H1 (cell line): ENCODE data around the gene PAIP2. TPM values are rescaled to one million over a fixed set of nuclear protein-coding genes. Genes with fewer than 3 reads are reported as not detected.

Experiments used
- CTCF ChIA-PET: fragments of 300-600 bp; sonication (Branson Sonifier 250); formaldehyde crosslinking; loops from one replicate; lab custom pipeline; 2021; ENCODE audit not compliant: partially characterized antibody; lab: Charles Lee
- POLR2A ChIA-PET: fragments of 300-600 bp; sonication (Branson Sonifier 250); formaldehyde crosslinking; loops from one replicate; lab custom pipeline; 2021; ENCODE audit warnings: inconsistent platforms; ENCODE audit not compliant: partially characterized antibody; lab: Charles Lee
- DNase-seq, 2 experiments: peaks; one replicate each; pipeline versions ENCODE4 v3.0.0 to v3.0.0-alpha.2; 2010 to 2022; ENCODE audit warnings: low spot score in 2 of 2, low read depth in 1 of 2, mixed read lengths in 1 of 2
- FAIRE-seq: peaks from 2 replicates; lab custom pipeline; 2011; peaks lifted over from hg19 to GRCh38; lab: Jason Lieb, UNC
- H2AFZ ChIP-seq: 2 replicates; pipeline ENCODE4 v1.8.1; 2012; ENCODE audit warnings: low read length, inconsistent platforms
- H2AK5ac ChIP-seq: 2 replicates; pipeline ENCODE4 v1.6.1; 2013; ENCODE audit warnings: low read depth, low read length
- H2BK120ac ChIP-seq: replicated peaks from 2 replicates; pipeline ENCODE3; 2013; ENCODE audit warnings: low read depth, low read length, inconsistent platforms
- H2BK12ac ChIP-seq: 2 replicates; pipeline ENCODE4 v1.6.1; 2013; ENCODE audit warnings: low read depth, low read length
- H2BK15ac ChIP-seq: 2 replicates; pipeline ENCODE4 v1.6.1; 2013; ENCODE audit warnings: low read length
- H2BK20ac ChIP-seq: 2 replicates; pipeline ENCODE4 v1.6.1; 2013; ENCODE audit warnings: low read length
- H2BK5ac ChIP-seq: 2 replicates; pipeline ENCODE4 v1.6.1; 2013; ENCODE audit warnings: low read depth, low read length
- H3K14ac ChIP-seq: 2 replicates; pipeline ENCODE4 v1.6.1; 2013; ENCODE audit warnings: inconsistent platforms; ENCODE audit not compliant: insufficient read length
- H3K18ac ChIP-seq: 2 replicates; pipeline ENCODE4 v1.6.1; 2013; ENCODE audit warnings: low read length; ENCODE audit errors: extremely low read depth
- H3K23ac ChIP-seq: 2 replicates; pipeline ENCODE4 v1.6.1; 2013; ENCODE audit warnings: inconsistent platforms; ENCODE audit not compliant: insufficient read length
- H3K23me2 ChIP-seq: 2 replicates; pipeline ENCODE4 v1.6.1; 2013; ENCODE audit warnings: low read depth, low read length
- H3K27ac ChIP-seq: 2 replicates; pipeline ENCODE4 v1.6.1; 2011; ENCODE audit warnings: low read depth, low read length, inconsistent platforms
- H3K27me3 ChIP-seq, 4 experiments: replicated peaks in 1 of 4; 1 replicate in 1 of 4; 2 replicates in 3 of 4; pipeline versions ENCODE4 v1.6.1 to v1.8.1; 2011 to 2013; ENCODE audit warnings: low read length in 3 of 4, mild to moderate bottlenecking in 3 of 4, inconsistent platforms in 2 of 4, mixed read lengths in 2 of 4, moderate library complexity in 1 of 4; ENCODE audit not compliant: control insufficient read depth in 3 of 4, insufficient read depth in 3 of 4; ENCODE audit errors: extremely low read depth in 1 of 4
- H3K36me3 ChIP-seq, 4 experiments: 2 replicates each; pipeline versions ENCODE4 v1.6.1 to v1.8.1; 2011 to 2013; ENCODE audit warnings: mild to moderate bottlenecking in 4 of 4, low read length in 3 of 4, moderate library complexity in 2 of 4, control low read depth in 1 of 4, inconsistent platforms in 1 of 4; ENCODE audit not compliant: insufficient read depth in 4 of 4, control insufficient read depth in 2 of 4
- H3K4ac ChIP-seq: replicated peaks from 2 replicates; pipeline ENCODE3; 2013; ENCODE audit warnings: low read length, low read depth, mixed read lengths, inconsistent platforms; ENCODE audit not compliant: insufficient read length
- H3K4me1 ChIP-seq, 4 experiments: replicated peaks in 1 of 4; 1 replicate in 1 of 4; 2 replicates in 3 of 4; pipeline versions ENCODE4 v1.6.1 to v1.8.1; 2011 to 2013; ENCODE audit warnings: low read length in 3 of 4, inconsistent platforms in 2 of 4, mixed read lengths in 1 of 4; ENCODE audit not compliant: insufficient read depth in 4 of 4, control insufficient read depth in 3 of 4
- H3K4me2 ChIP-seq, 2 experiments: 2 replicates each; pipeline versions ENCODE4 v1.6.1 to v1.8.1; 2011 to 2013; ENCODE audit warnings: low read depth in 2 of 2, low read length in 2 of 2, control low read depth in 1 of 2, inconsistent platforms in 1 of 2, mild to moderate bottlenecking in 1 of 2; ENCODE audit not compliant: insufficient read depth in 1 of 2
- H3K4me3 ChIP-seq, 4 experiments: fragments of 200-600, 300-600 bp in 1 of 4; sonication (generic), shearing (Covaris generic), sonication (Bioruptor Twin) in 1 of 4; 2 replicates each; pipeline versions ENCODE4 v1.5.1 to v1.8.1; 2011 to 2016; ENCODE audit warnings: low read length in 4 of 4, low read depth in 3 of 4, control low read depth in 2 of 4, inconsistent platforms in 2 of 4, mild to moderate bottlenecking in 2 of 4, mixed read lengths in 1 of 4, moderate library complexity in 1 of 4; ENCODE audit not compliant: insufficient read depth in 2 of 4; ENCODE audit errors: extremely low read depth in 1 of 4
- H3K56ac ChIP-seq: replicated peaks from 2 replicates; pipeline ENCODE3; 2013; ENCODE audit warnings: low read depth, mild to moderate bottlenecking, mixed read lengths, low read length, inconsistent platforms; ENCODE audit not compliant: insufficient read length
- H3K79me1 ChIP-seq: 2 replicates; pipeline ENCODE4 v1.6.1; 2013; ENCODE audit warnings: low read depth, low read length, control low read depth
- H3K79me2 ChIP-seq, 2 experiments: 2 replicates each; pipeline versions ENCODE4 v1.6.1 to v1.8.1; 2012 to 2013; ENCODE audit warnings: low read length in 2 of 2, mild to moderate bottlenecking in 2 of 2, inconsistent platforms in 1 of 2; ENCODE audit not compliant: insufficient read depth in 2 of 2, control insufficient read depth in 1 of 2
- H3K9ac ChIP-seq, 4 experiments: replicated peaks in 1 of 4; 1 replicate in 1 of 4; 2 replicates in 3 of 4; pipeline versions ENCODE4 v1.6.1 to v1.8.1; 2011 to 2013; ENCODE audit warnings: low read depth in 3 of 4, low read length in 3 of 4, control low read depth in 2 of 4, mild to moderate bottlenecking in 2 of 4, moderate library complexity in 2 of 4, inconsistent platforms in 1 of 4; ENCODE audit errors: extremely low read depth in 1 of 4
- H3K9me3 ChIP-seq, 2 experiments: 2 replicates each; pipeline versions ENCODE4 v1.6.1 to v1.8.1; 2012 to 2013; ENCODE audit warnings: mild to moderate bottlenecking in 2 of 2, moderate library complexity in 2 of 2, control low read depth in 1 of 2, inconsistent platforms in 1 of 2, low read depth in 1 of 2, low read length in 1 of 2, mixed read lengths in 1 of 2; ENCODE audit not compliant: insufficient read depth in 2 of 2
- H4K20me1 ChIP-seq, 2 experiments: replicated peaks in 1 of 2; 2 replicates each; pipeline versions ENCODE3 to v1.8.1; 2011 to 2013; ENCODE audit warnings: inconsistent platforms in 2 of 2, low read length in 2 of 2, mild to moderate bottlenecking in 1 of 2; ENCODE audit not compliant: insufficient read depth in 2 of 2, control insufficient read depth in 1 of 2
- H4K5ac ChIP-seq: 2 replicates; pipeline ENCODE4 v1.6.1; 2013; ENCODE audit warnings: low read length, low read depth, mixed read lengths, inconsistent platforms; ENCODE audit not compliant: insufficient read length
- H4K8ac ChIP-seq: 2 replicates; pipeline ENCODE4 v1.8.0; 2013; ENCODE audit warnings: mild to moderate bottlenecking, moderate library complexity, low read length, inconsistent platforms; ENCODE audit not compliant: insufficient read depth; ENCODE audit errors: extremely low read depth
- H4K91ac ChIP-seq: replicated peaks from 2 replicates; pipeline ENCODE3; 2013; ENCODE audit warnings: low read length, mixed read lengths, inconsistent platforms; ENCODE audit not compliant: insufficient read length
- CHD1 ChIP-seq: IDR thresholded peaks from 2 replicates; pipeline ENCODE4 v1.6.1; 2012; ENCODE audit warnings: low read depth, low read length, improper control_type of control experiment
- HDAC2 ChIP-seq, 2 experiments: fragments of 300-600 bp in 1 of 2; sonication (generic) in 1 of 2; IDR thresholded peaks; 2 replicates each; pipeline ENCODE4 v1.6.1; 2011 to 2012; ENCODE audit warnings: low read depth in 2 of 2, low read length in 2 of 2, mild to moderate bottlenecking in 2 of 2, moderate library complexity in 2 of 2, borderline replicate concordance in 1 of 2, inconsistent platforms in 1 of 2
- PHF8 ChIP-seq: fragments of 200-600 bp; sonication (generic); conservative IDR thresholded peaks from 2 replicates; pipeline ENCODE4 v1.7.1; 2012; ENCODE audit warnings: low read depth, mild to moderate bottlenecking, inconsistent platforms, low read length, moderate library complexity
- SIN3A ChIP-seq, 2 experiments: IDR thresholded peaks in 1 of 2; conservative IDR thresholded peaks in 1 of 2; 2 replicates each; pipeline ENCODE4 v1.6.1; 2011 to 2012; ENCODE audit warnings: low read length in 2 of 2, improper control_type of control experiment in 1 of 2, low read depth in 1 of 2, mild to moderate bottlenecking in 1 of 2
- TAF1 ChIP-seq: IDR thresholded peaks from 2 replicates; pipeline ENCODE4 v1.6.1; 2011; ENCODE audit warnings: mild to moderate bottlenecking, low read depth, low read length
- TEAD4 ChIP-seq: IDR thresholded peaks from 2 replicates; pipeline ENCODE4 v1.6.1; 2012; ENCODE audit warnings: low read depth, low read length, inconsistent platforms, mixed read lengths
- ZNF274 ChIP-seq: IDR thresholded peaks from 2 replicates; pipeline ENCODE4 v1.7.0; 2012; ENCODE audit warnings: low read length, borderline replicate concordance; ENCODE audit errors: extremely low read depth
- WGBS, 2 experiments: shearing (Covaris generic) in 1 of 2; methylation state at CpG; one replicate each; pipeline versions ENCODE4 v1.1.6 to v1.1.7; 2013 to 2015; ENCODE audit warnings: low lambda C conversion rate in 2 of 2, mixed read lengths in 2 of 2, inconsistent platforms in 1 of 2, low coverage in 1 of 2, missing lambda C conversion rate in 1 of 2; ENCODE audit not compliant: insufficient replicate concordance in 2 of 2, insufficient coverage in 1 of 2, insufficient read length in 1 of 2; ENCODE audit errors: extremely low coverage in 1 of 2, missing lambda C conversion rate in 1 of 2; 5-methylcytosine and 5-hydroxymethylcytosine counted together
- polyA plus RNA-seq, 7 experiments: library from polyadenylated mRNA; depleted of rRNA in 3 of 7; stranded (reverse) in 5 of 7; unstranded in 2 of 7; fragments of >200 nt in 5 of 7; fragments of 200-250 nt in 2 of 7; gene quantifications; 1 replicate in 5 of 7; 2 replicates in 1 of 7; 4 replicates in 1 of 7; pipeline versions ENCODE4 v1.2.1 to v1.2.3, GENCODE V29; 2011 to 2013; ENCODE audit warnings: missing spikeins in 2 of 7, mixed read lengths in 2 of 7
- total RNA-seq: library from RNA; stranded (reverse); fragmentation: NEBNext Ultra II Directional; extraction: Animal tissue kit (Norgen Biotek cat#: 25700); gene quantifications from 2 replicates; pipeline ENCODE4 v1.2.1, GENCODE V29; 2021

PAIP2 gene
- total and polyA plus RNA-seq, 2 of the 8 experiments (the other 6 are each of a cell fraction or from before 2014, with no cell fraction given) = 87.6 to 162 TPM

GRCh38 chr5:139298242-139298641 is 43.4 kb upstream of the PAIP2 start:
- WGBS, 2 experiments = 84% methylated on average over 11 of the region's 11 CpGs; no CpG with 5 or more reads in 1 of the 2 experiments
- DNase-seq = no peak
- ChIA-PET POLR2A (interaction anchor here (0.6 to 51.1 kb wide), 6 partner anchors 8 to 711 kb away, joined by 3 to 1766 read pairs (median 137); partner anchors contain the start of genes MATR3 and PAIP2), CTCF (interaction anchor here (1.3 to 1.6 kb wide), 2 partner anchors 44 to 104 kb away, joined by 4 read pairs; partner anchors contain the start of gene PAIP2)
- H2BK15ac ChIP-seq = no peak overlapping the region
- H3K18ac ChIP-seq = no peak overlapping the region
- no peak overlapping the region for H4K5ac ChIP-seq
- no peak overlapping the region for H3K56ac ChIP-seq
- H3K23me2 ChIP-seq = peaks cover 2% of the 10 kb centered on the region; the same call in 1 of the 2 replicates
- no peak overlapping the region for H2BK20ac ChIP-seq
- H3K14ac ChIP-seq = no peak overlapping the region
- peaks cover 0 to 13% (median 0%) of the 10 kb centered on the region in 4 experiments; a peak in 2 of 8 replicates for H3K36me3 ChIP-seq
- no peak overlapping the region for H2BK12ac ChIP-seq
- no peaks in the 10 kb centered on the region for H3K9me3 ChIP-seq
- H4K20me1 ChIP-seq = peaks cover 27 to 61% of the 10 kb centered on the region in 2 experiments
- H4K8ac ChIP-seq = no peak overlapping the region
- TF ChIP-seq PHF8 (no peak), HDAC2 (IDR thresholded peaks at IDR 0.05; ENCODE audit: borderline replicate concordance in 1 of 2, low read depth in 2 of 2, low read length in 2 of 2) (no peak), TEAD4 (no peak), SIN3A (conservative IDR thresholded peaks at IDR 0.05 in 1 of 2, IDR thresholded peaks at IDR 0.05 in 1 of 2; ENCODE audit: low read depth in 1 of 2, low read length in 2 of 2) (no peak), TAF1 (no peak), ZNF274 (no peak), CHD1 (no peak)
- no peak overlapping the region for H2AFZ ChIP-seq
- H3K23ac ChIP-seq = no peak overlapping the region
- H4K91ac ChIP-seq = no peak overlapping the region
- FAIRE-seq = no peak
- H3K4me2 ChIP-seq = peak overlapping the region in 1 of 2 experiments; percentile 49; a peak in 2 of 4 replicates
- H2BK120ac ChIP-seq = no peak overlapping the region
- no peaks in the 10 kb centered on the region for H3K79me1 ChIP-seq
- no peaks in the 10 kb centered on the region for H3K27me3 ChIP-seq
- peaks cover 0 to 42% (median 13%) of the 10 kb centered on the region in 4 experiments; a peak in 5 of 7 replicates for H3K4me1 ChIP-seq
- no peak overlapping the region for H3K4ac ChIP-seq
- peak overlapping the region in 1 of 4 experiments; percentile 99; a peak in 1 of 8 replicates for H3K4me3 ChIP-seq
- H2BK5ac ChIP-seq = no peak overlapping the region
- no peak overlapping the region for H2AK5ac ChIP-seq
- peaks cover 84 to 97% of the 10 kb centered on the region in 2 experiments for H3K79me2 ChIP-seq
- no peak overlapping the region for H3K9ac ChIP-seq
- no peak overlapping the region for H3K27ac ChIP-seq
